ENCODE results near the gene ST8SIA6. TPM values are rescaled to one million over a fixed set of nuclear protein-coding genes. Genes with fewer than 3 reads are reported as not detected.

Gene ST8SIA6
- total RNA-seq, 1 experiment from 2014 or later, result 0.19 TPM

- ChIA-PET CTCF (interaction anchor here (0.8 kb wide), 1 partner anchor 12 kb away, joined by 5 read pairs; no protein-coding TSS in a partner anchor), POLR2A (interaction anchor here (0.7 kb wide), 1 partner anchor 608 kb away, joined by 3 read pairs; no protein-coding TSS in a partner anchor)
- Mint-ChIP-seq H3K36me3 (ENCODE audit: insufficient read depth, unreplicated experiment) (no peaks in the 10 kb centered on the region), H3K4me1 (ENCODE audit: insufficient read depth, unreplicated experiment) (no peaks in the 10 kb centered on the region), H3K27ac (ENCODE audit: low read depth, unreplicated experiment) (no peak overlapping the region), H3K4me3 (ENCODE audit: unreplicated experiment) (no peak overlapping the region), H3K27me3 (ENCODE audit: insufficient read depth, unreplicated experiment) (no peaks in the 10 kb centered on the region), H3K9me3 (ENCODE audit: unreplicated experiment) (peaks cover 13% of the 10 kb centered on the region)
- no peak for DNase-seq (ENCODE audit: unreplicated experiment)
- TF ChIP-seq CTCF (IDR thresholded peaks at IDR 0.05; ENCODE audit: unreplicated experiment), result no peak
- BruUV-seq (replicated peaks), result no TSS peak
- intact Hi-C loops (cut with micrococcal nuclease), result no loop called here
Measured at GRCh38 chr10:17465328-17466125, 11.1 kb upstream of the ST8SIA6 start.

- BruUV-seq (replicated peaks), result no TSS peak
- Mint-ChIP-seq H3K27ac (ENCODE audit: low read depth, unreplicated experiment) (no peak overlapping the region), H3K4me3 (ENCODE audit: unreplicated experiment) (no peak overlapping the region), H3K27me3 (ENCODE audit: insufficient read depth, unreplicated experiment) (no peaks in the 10 kb centered on the region), H3K36me3 (ENCODE audit: insufficient read depth, unreplicated experiment) (no peaks in the 10 kb centered on the region), H3K4me1 (ENCODE audit: insufficient read depth, unreplicated experiment) (no peaks in the 10 kb centered on the region), H3K9me3 (ENCODE audit: unreplicated experiment) (peaks cover 13% of the 10 kb centered on the region)
- no peak for TF ChIP-seq CTCF (IDR thresholded peaks at IDR 0.05; ENCODE audit: unreplicated experiment)
- intact Hi-C loops (cut with micrococcal nuclease), result no loop called here
- CTCF ChIA-PET, result interaction anchor here (0.8 kb wide), 1 partner anchor 11 kb away, joined by 5 read pairs; no protein-coding TSS in a partner anchor
- DNase-seq (ENCODE audit: unreplicated experiment), result no peak
- POLR2A ChIA-PET, result no interaction called here
Measured at GRCh38 chr10:17464545-17464944, 10.2 kb upstream of the ST8SIA6 start.

GRCh38 chr10:17460756-17461155 is 6.4 kb upstream of the ST8SIA6 start:
- Mint-ChIP-seq H3K27me3 (ENCODE audit: insufficient read depth, unreplicated experiment) (no peaks in the 10 kb centered on the region), H3K36me3 (ENCODE audit: insufficient read depth, unreplicated experiment) (no peaks in the 10 kb centered on the region), H3K4me1 (ENCODE audit: insufficient read depth, unreplicated experiment) (no peaks in the 10 kb centered on the region), H3K4me3 (ENCODE audit: unreplicated experiment) (no peak overlapping the region), H3K27ac (ENCODE audit: low read depth, unreplicated experiment) (no peak overlapping the region), H3K9me3 (ENCODE audit: unreplicated experiment) (peaks cover 13% of the 10 kb centered on the region)
- no peak for DNase-seq (ENCODE audit: unreplicated experiment)
- TF ChIP-seq CTCF (IDR thresholded peaks at IDR 0.05; ENCODE audit: unreplicated experiment), result no peak
- BruUV-seq (replicated peaks), result no TSS peak
- POLR2A ChIA-PET, result no interaction called here
- CTCF ChIA-PET, result no interaction called here
- intact Hi-C loops (cut with micrococcal nuclease), result no loop called here

- POLR2A ChIA-PET, result interaction anchor here (0.7 kb wide), 1 partner anchor 15 kb away, joined by 3 read pairs; no protein-coding TSS in a partner anchor
- Mint-ChIP-seq H3K27ac (ENCODE audit: low read depth, unreplicated experiment) (no peak overlapping the region), H3K4me3 (ENCODE audit: unreplicated experiment) (no peak overlapping the region), H3K27me3 (ENCODE audit: insufficient read depth, unreplicated experiment) (no peaks in the 10 kb centered on the region), H3K36me3 (ENCODE audit: insufficient read depth, unreplicated experiment) (no peaks in the 10 kb centered on the region), H3K9me3 (ENCODE audit: unreplicated experiment) (no peaks in the 10 kb centered on the region), H3K4me1 (ENCODE audit: insufficient read depth, unreplicated experiment) (no peaks in the 10 kb centered on the region)
- CTCF ChIA-PET, result interaction anchor here (0.6 to 0.8 kb wide), 2 partner anchors 16 to 643 kb away, joined by 3 to 4 read pairs; no protein-coding TSS in a partner anchor
- TF ChIP-seq CTCF (IDR thresholded peaks at IDR 0.05; ENCODE audit: unreplicated experiment), result no peak
- BruUV-seq (replicated peaks), result no TSS peak
- intact Hi-C loops (cut with micrococcal nuclease), result no loop called here
- no peak for DNase-seq (ENCODE audit: unreplicated experiment)
Measured at GRCh38 chr10:17457083-17457482, 2.7 kb upstream of the ST8SIA6 start.
